ENCODE results near the gene FAR2. TPM values are rescaled to one million over a fixed set of nuclear protein-coding genes. Genes with fewer than 3 reads are reported as not detected.

The FAR2 gene
- total and polyA plus RNA-seq, 2 experiments from 2014 or later: 18.7 to 22.6 TPM

- TF ChIP-seq JUNB (IDR thresholded peaks at IDR 0.05; ENCODE audit: unreplicated experiment): no peak
- TF ChIP-seq EZH2 (IDR thresholded peaks at IDR 0.05; ENCODE audit: low read depth, unreplicated experiment): no peak
- no peak for TF ChIP-seq NANOG (IDR thresholded peaks at IDR 0.05; ENCODE audit: borderline replicate concordance)
- TF ChIP-seq ETS1 (IDR thresholded peaks at IDR 0.05): no peak
Measured at GRCh38 chr12:29147731-29148595, 1.1 kb upstream of the FAR2 start (continued).

- ATAC-seq: peak; percentile 8
- DNase-seq (ENCODE audit: low spot score): no peak
Measured at GRCh38 chr12:29148596-29148910, 525 bp upstream of the FAR2 start.

More at GRCh38 chr12:29148596-29148910, 525 bp upstream of the FAR2 start:
- Histone ChIP-seq H3K79me2 (replicated peaks; ENCODE audit: insufficient read depth) (peaks cover 8% of the 10 kb centered on the region), H2AFZ (peak overlapping the region; percentile 94), H3K4me2 (peak overlapping the region; percentile 89), H3F3A (replicated peaks; ENCODE audit: low read depth) (no peaks in the 10 kb centered on the region), H3K4me3 (peak overlapping the region; percentile 77), H3K9me2 (ENCODE audit: insufficient read depth) (0 out of 2 replicates have a peak, but pooled peaks cover 6% of the 10 kb centered on the region), H3K27me3 (ENCODE audit: insufficient read depth) (peaks cover 8% of the 10 kb centered on the region; the same call in 1 of the 2 replicates), H4K20me1 (replicated peaks; ENCODE audit: insufficient read depth) (no peaks in the 10 kb centered on the region), H3K4me1 (ENCODE audit: insufficient read depth) (peaks cover 39% of the 10 kb centered on the region), H3K36me3 (ENCODE audit: insufficient read depth) (no peaks in the 10 kb centered on the region), H3K27ac (ENCODE audit: low read depth) (peak overlapping the region; percentile 64; the same call in 1 of the 2 replicates)
- H3K27me3 Mint-ChIP-seq (ENCODE audit: insufficient read depth, low read depth, poor library complexity): peaks cover 15% of the 10 kb centered on the region
- peaks cover 14% of the 10 kb centered on the region for H3K9me3 Mint-ChIP-seq
- TF ChIP-seq POLR2AphosphoS5 (IDR thresholded peaks at IDR 0.05; ENCODE audit: low read depth): no peak
- TF ChIP-seq CTCF (conservative IDR thresholded peaks at IDR 0.05; ENCODE audit: low read depth in 2 of 2): 0 out of 4 replicates have a peak, but pooled peaks of 1 of the 2 experiments have one; percentile 2
- peak overlapping the region; percentile 85 for H3K27ac Mint-ChIP-seq
- H3K4me1 Mint-ChIP-seq: peaks cover 57% of the 10 kb centered on the region
- H3K36me3 Mint-ChIP-seq (ENCODE audit: low read depth): peaks cover 21% of the 10 kb centered on the region
- peak overlapping the region; percentile 87 for H3K4me3 Mint-ChIP-seq

All from GM23338 (cell line).